GM18520 (cell line): Measurements from ENCODE around the gene VCX.
"Not testable (repeated sequence)": the region's sequence is repeated elsewhere in the genome, so short reads cannot be mapped to it uniquely, and the experiment has no call there.

Experiments used
- ATAC-seq: cut with Tn5 transposase; IDR thresholded peaks from one replicate; pipeline ENCODE4 v1.9.1; 2021; ENCODE audit not compliant: unreplicated experiment

The VCX gene

DNA sequence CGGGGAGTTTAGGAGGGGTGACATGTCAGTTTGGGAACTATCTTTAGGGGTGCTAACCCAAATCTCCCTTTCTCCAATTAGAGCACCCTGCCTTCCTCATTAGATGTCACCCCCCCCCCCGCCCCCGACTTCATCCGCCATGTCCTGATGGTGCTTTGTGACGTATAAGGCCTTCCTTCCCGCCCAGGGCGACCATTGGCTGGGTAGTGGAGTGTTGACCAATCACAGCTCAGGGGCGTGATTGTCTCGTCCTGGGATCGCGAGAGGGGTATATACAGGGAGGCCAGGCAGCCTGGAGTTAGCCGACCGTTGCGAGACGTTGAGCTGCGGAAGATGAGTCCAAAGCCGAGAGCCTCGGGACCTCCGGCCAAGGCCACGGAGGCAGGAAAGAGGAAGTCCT lies at the start of gene VCX:
TSS of gene VCX (plus strand) at position 301 of the 400 bp plus-strand sequence. CDS start at position 334, 33 bp downstream.
- ATAC-seq = not testable (repeated sequence)

DNA sequence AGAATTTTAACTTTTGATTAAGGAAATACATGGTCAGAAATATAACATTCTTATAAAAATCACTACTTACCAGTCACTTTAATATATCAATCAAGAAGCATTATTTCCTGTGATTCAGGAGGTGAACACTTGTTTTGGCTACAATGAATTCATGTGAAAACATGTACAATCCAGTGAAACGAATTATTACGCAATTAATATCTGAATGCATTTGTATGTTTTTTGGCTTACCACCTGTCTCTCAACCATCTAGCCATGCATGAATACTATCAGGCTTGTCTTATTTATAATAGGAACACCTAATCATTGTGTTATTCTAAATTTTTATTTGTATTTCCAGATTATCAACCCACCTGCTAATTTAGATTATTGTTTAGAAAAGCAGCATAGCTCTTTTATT lies 44.6 kb upstream of the VCX start:
- no peak for ATAC-seq

DNA sequence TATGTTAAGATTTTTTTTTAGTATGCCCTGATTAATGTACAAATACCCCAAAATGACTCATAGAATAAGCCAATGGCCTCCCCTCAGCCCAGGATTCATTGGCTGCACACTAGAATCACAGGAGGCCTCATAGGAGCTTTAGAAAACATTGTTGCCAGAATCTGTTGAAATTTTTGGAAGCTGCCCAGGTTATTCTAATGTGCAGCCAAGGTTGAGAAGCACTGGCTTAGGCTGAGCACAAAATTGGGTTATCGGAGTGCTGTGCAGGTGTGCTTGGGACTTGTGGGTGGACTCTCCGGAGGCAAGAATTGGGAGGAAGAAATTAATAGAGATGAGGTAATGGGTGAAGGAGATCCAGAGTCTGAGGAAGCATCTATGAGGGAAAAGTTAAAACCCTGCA lies 41.3 kb upstream of the VCX start:
- ATAC-seq = no peak

DNA sequence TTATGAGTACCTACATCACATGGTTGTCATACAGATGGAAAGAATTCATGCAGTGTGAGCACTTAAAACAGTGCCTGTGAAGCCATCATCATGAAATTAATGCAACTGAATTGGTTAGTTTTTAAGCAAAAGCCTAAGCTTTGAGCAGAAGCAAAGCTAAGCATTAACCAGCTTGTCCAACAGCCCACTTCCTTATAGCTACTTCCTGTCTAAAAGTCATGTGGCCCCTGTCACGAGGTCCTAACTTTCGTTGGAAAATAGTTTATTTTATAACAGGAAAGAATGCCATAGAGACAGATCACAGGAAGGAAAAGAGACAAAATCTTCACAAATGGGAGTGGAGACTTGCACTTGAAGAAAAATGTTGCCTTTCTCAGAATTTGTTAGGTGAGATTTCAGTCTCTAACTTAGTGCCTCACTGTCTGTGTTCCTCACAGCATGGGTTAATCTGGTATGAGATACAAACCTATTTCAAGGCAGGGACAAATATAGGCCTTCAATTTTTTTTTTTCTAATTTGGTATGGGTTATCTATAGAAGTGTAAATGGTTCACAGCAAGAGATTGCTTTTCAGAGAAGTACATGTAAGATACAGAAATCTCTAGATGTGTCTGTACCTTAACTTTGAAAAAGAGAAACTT lies 27.7 kb upstream of the VCX start:
- no peak for ATAC-seq

DNA sequence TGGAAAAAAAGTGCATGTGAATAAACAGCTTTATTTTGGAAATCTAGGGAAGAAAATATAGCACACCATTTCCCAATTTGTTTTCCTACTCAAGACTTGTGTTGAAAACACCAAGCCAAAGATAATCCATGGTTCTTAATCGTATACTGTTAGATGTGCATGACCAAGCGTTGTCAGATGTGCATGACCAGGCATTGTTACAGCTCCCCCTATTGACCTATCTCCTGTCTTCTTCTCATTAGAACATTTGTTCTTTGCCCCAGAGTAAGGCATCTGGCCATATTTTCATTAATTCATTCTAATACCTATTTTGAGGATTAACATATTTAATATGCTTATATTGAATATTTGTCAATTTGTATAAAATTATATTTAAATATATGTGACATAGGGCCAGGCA lies 14.4 kb upstream of the VCX start:
- ATAC-seq = no peak

DNA sequence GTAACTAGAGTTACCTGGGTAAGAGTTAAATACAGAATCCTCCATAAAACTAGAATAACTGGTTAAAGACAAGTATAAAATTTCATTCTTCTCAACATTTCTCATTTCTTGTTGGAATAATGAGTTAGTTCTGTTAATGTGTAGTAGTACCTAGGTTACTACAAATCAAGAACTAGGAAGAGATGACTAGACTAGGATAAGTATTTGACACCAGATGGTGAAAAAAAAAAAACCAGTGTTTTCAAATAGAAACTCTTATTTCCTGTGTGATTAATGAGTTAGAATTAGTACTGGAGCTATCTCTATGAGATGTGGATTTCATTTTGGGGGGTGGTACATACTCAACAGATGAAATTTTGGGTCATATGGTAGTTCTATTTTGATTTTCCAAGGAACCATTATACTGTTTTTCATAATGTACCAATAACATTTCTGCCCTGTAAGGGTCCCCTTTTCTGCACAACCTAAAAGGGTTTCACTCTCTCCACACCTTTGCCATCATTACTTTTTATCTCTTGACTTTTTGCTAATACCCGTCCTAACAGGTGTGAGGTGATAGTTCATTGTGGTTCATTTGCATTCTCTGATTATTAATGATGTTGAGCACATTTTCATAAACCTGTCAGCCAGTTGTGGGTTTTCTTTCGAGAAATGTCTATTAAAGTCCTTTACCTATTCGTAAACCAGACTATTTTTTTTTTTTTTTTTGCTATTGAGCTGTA lies 1.7 kb upstream of the VCX start:
- ATAC-seq = peak; percentile 67

DNA sequence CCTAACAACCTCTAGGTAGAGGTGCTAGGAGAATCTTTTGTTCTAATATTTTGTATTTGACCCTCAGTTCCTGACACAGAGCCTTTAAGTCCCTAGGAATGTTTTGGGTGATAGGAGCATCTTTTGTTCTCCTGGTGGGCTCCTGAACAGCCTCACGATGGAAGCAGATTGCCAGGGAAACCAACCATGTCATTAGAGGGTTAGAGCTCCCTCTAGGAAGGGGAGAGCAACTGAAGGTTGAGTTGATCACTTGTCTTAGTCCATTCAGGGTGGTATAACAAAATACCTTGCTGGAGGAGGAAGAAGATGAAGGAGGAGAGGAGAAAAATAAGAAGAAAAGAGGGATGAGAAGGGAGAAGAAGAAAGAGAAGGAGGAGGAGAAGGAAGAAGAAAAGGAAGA lies 9.2 kb downstream of the VCX start:
- ATAC-seq = no peak

DNA sequence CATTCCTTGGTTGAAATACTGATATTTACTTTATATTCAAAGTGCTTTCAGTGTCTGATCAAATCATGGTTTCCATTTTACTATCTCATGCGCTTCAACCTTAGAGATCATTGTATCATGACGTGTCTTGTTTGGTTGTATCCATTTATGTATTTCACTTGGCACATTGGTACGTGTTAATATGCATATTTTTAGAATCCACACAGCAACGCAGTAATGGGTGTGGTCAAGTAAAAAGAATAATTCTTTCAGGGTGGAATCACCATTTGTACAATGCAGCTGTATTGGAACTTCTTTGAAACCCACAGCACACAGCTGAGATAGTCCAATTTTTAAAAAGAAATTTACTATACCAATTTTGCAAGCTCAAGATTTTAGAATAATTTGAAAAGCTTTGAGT lies 29.1 kb downstream of the VCX start:
- ATAC-seq = no peak

DNA sequence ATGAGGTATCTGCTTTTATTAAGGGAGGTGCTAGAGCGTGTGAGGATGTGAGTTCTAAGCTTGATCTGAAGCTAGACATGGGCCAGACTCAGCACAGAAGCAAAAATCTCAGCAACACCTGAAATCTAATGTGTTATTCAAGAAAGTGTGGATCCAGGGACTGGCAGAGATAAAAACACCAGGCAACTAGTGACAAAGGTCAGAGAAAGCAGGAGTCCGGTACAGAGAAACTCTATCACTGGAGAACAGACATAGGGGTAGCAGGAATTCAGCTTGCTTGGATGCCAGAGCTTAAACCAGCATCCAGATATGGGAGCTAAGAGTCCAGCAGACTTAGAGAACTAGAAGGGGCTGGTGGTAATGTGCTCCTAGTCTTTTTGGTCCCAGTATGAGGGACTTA lies 34.0 kb downstream of the VCX start:
- no peak for ATAC-seq

DNA sequence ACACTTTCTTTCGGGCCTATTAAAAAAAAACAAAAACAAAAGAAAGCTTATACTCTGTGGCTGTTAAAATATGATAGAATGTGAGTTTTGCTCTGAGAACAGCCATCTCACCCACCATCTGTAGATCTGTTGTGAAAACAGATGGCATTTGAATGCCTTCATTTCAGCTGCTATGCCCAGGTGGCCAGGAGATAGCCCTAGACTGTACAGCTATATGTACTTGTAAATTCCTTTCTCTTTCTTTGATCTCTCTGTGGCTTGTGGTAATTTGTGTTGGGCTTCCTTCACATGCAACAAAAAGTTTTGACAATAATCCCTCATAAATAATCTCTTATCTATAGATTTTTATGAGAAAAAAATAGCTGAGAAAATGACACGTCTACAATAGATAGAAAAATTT lies 46.2 kb downstream of the VCX start:
- ATAC-seq = no peak

DNA sequence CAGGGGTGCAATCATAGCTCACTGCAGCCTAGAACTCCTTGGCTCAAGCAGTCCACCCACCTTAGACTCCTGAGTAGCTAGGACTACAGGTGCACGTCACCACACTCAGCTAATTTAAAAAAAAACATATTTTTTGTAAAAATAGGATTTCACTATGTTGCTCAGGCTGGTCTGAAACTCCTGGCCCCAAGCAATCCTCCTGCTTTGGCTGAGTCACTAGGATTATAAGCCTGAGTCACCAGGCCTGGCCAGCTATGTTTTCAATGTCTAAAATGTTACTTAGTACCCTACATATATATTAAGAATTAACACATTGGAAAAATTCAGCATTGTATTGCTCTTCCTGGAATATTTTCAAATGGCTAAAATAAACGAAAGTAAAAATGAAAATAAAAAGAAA lies 46.7 kb downstream of the VCX start:
- no peak for ATAC-seq

DNA sequence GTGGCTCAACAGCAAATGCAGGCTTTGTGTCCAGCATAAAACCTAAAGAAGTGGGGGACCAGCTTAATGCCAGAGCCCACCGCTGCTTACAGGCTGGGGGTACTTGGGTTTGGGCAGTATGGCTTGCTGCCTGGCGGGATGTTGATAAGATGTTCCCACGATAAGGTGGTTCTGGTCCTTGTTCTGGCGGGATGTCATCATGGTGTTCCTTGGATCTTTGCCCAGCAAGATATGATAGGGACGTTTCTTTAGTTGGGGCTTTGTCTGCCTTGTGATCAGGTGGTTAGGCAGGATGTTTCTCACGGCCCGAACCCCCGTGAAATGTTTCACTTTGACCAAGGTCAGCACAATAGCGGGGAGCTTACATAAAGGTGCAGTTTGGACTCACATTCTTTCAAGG lies 49.0 kb downstream of the VCX start:
- no peak for ATAC-seq
